ENCODE measurements around the gene MPHOSPH9. TPM values are rescaled to one million over a fixed set of nuclear protein-coding genes. Genes with fewer than 3 reads are reported as not detected.
"Not testable (repeated sequence)": the region's sequence is repeated elsewhere in the genome, so short reads cannot be mapped to it uniquely, and the experiment has no call there.

Gene MPHOSPH9
- polyA plus RNA-seq, 1 donor (not counting 4 experiments of a cell fraction or from before 2014, with no cell fraction given), result 10.7 TPM

DNA sequence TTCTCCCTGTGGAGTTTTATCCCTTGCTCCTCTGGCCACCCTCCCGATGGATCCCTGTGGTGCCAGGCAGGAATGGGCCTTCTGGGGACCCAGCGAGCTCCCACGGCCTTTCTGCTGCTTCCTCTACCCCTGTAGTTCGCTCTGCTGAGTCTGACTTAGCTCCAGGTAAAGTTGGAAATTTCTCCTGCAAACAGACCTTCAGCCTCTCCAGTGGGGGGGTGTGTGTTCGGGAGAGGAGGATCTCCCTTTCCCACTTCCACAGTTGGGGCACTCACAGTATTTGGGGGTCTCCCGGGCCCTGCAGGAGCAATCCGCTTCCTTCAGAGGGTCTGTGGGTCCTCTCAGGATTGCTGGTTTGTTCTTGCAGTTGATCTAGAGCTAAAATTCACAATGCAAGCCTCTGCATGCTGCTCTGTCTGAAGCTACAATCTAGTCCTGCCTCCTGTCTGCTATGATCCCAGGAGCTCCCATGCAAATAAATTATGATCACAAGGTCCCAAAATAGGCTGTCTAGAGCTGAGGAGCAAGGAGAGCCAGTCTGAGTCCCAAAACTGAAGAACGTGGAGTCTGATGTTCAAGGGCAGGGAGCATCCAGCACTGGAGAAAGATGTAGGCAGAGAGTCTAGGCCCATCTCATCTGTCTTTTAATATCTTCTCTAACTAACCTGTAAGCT is 18.6 kb upstream of the MPHOSPH9 start:
- Histone ChIP-seq H3K9ac (ENCODE audit: control insufficient read depth, extremely low read depth, insufficient read depth, low read length) (peak overlapping the region; percentile 77), H4K20me1 (ENCODE audit: control insufficient read depth, extremely low read depth, insufficient read depth, low read length) (no peaks in the 10 kb centered on the region), H2AFZ (ENCODE audit: control insufficient read depth, low read length) (peak overlapping the region; percentile 7), H3K27me3 (ENCODE audit: control insufficient read depth, extremely low read depth, insufficient read depth, low read length) (no peaks in the 10 kb centered on the region), H3K36me3 (ENCODE audit: control insufficient read depth in 2 of 2, extremely low read depth in 1 of 2, insufficient read depth in 2 of 2, low read length in 2 of 2) (peaks cover 12 to 18% of the 10 kb centered on the region in 2 experiments), H3K9me3 (ENCODE audit: control insufficient read depth, low read depth, low read length) (no peaks in the 10 kb centered on the region), H3K79me2 (ENCODE audit: control insufficient read depth, insufficient read depth, low read length) (peaks cover 42% of the 10 kb centered on the region), H3K9me1 (ENCODE audit: control insufficient read depth, extremely low read depth, insufficient read depth, low read length) (no peaks in the 10 kb centered on the region), H3K4me2 (ENCODE audit: control insufficient read depth, extremely low read depth, insufficient read depth, low read depth, low read length) (peak overlapping the region; percentile 85), H3K4me1 (ENCODE audit: control insufficient read depth, extremely low read depth, insufficient read depth, low read length) (peaks cover 30% of the 10 kb centered on the region), H3K4me3 (ENCODE audit: control insufficient read depth in 2 of 3, extremely low read depth in 1 of 3, insufficient read depth in 2 of 3, low read depth in 1 of 3, low read length in 3 of 3) (peak overlapping the region in 2 of 3 experiments; percentile 14 to 19), H3K27ac (ENCODE audit: control insufficient read depth, insufficient read depth, low read length) (peak overlapping the region; percentile 96)
- TF ChIP-seq, protein P1, sequence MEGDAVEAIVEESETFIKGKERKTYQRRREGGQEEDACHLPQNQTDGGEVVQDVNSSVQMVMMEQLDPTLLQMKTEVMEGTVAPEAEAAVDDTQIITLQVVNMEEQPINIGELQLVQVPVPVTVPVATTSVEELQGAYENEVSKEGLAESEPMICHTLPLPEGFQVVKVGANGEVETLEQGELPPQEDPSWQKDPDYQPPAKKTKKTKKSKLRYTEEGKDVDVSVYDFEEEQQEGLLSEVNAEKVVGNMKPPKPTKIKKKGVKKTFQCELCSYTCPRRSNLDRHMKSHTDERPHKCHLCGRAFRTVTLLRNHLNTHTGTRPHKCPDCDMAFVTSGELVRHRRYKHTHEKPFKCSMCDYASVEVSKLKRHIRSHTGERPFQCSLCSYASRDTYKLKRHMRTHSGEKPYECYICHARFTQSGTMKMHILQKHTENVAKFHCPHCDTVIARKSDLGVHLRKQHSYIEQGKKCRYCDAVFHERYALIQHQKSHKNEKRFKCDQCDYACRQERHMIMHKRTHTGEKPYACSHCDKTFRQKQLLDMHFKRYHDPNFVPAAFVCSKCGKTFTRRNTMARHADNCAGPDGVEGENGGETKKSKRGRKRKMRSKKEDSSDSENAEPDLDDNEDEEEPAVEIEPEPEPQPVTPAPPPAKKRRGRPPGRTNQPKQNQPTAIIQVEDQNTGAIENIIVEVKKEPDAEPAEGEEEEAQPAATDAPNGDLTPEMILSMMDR (optimal IDR thresholded peaks at IDR 0.05 in 1 of 3, IDR thresholded peaks at IDR 0.05 in 1 of 3, conservative IDR thresholded peaks at IDR 0.05 in 1 of 3; ENCODE audit: extremely low read depth in 1 of 3, insufficient read depth in 2 of 3, low read length in 3 of 3), result no peak
- no peak for TF ChIP-seq EZH2 (IDR thresholded peaks at IDR 0.05; ENCODE audit: low read length)
- dilution Hi-C loops (cut with MboI; ENCODE audit: extremely low pct_ligation_motif_present, low sequenced_read_pairs), result no loop called here
- no peak for DNase-seq (ENCODE audit: low read depth, low spot score)
- no peak for FAIRE-seq

DNA sequence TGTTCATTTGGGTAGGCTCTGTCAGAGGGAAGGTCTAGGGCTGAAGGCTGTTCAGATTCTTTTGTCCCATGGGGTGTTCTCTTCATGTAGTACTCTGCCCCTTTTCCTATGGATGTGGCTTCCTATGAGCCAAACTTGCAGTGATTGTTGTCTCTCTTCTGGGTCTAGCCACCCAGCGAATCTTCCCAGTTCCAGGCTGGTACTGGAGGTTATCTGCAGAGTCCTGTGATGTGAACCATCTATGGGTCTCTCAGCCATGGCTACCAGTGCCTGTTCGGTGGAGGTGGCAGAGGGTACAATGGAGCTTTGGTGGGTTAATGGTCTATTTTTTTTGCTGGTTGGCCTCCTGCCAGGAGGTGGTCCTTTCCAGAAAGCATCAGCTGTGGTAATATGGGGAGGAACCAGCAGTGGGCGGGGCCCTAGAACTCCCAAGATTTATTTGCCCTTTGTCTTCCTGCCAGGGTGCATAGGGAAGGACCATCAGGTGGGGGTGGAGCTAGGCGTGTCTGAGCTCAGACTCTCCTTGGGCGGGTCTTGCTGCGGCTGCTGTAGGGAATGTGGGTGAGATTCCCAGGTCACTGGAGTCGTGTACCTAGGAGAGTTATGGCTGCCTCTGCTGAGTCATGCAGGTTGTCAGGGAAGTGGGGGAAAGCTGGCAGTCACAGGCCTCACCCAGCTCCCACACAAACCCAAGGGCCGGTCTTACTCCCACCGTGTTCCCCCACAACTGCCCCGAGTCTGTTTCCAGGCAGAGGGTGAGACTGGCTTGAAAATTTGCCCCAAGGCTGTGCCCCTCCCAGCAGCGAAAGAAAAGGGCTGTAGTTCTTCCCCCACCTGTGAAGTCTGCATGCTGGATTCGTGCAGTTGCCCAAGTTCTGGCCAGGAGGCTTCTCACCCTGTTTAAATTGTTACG is 17.8 kb upstream of the MPHOSPH9 start:
- Histone ChIP-seq H2AFZ (ENCODE audit: control insufficient read depth, low read length) (peak overlapping the region; percentile 7), H3K9ac (ENCODE audit: control insufficient read depth, extremely low read depth, insufficient read depth, low read length) (peak overlapping the region; percentile 77), H3K4me3 (ENCODE audit: control insufficient read depth in 2 of 3, extremely low read depth in 1 of 3, insufficient read depth in 2 of 3, low read depth in 1 of 3, low read length in 3 of 3) (peak overlapping the region in 2 of 3 experiments; percentile 14 to 19), H3K79me2 (ENCODE audit: control insufficient read depth, insufficient read depth, low read length) (peaks cover 49% of the 10 kb centered on the region), H4K20me1 (ENCODE audit: control insufficient read depth, extremely low read depth, insufficient read depth, low read length) (no peaks in the 10 kb centered on the region), H3K4me1 (ENCODE audit: control insufficient read depth, extremely low read depth, insufficient read depth, low read length) (peaks cover 30% of the 10 kb centered on the region), H3K27me3 (ENCODE audit: control insufficient read depth, extremely low read depth, insufficient read depth, low read length) (no peaks in the 10 kb centered on the region), H3K9me1 (ENCODE audit: control insufficient read depth, extremely low read depth, insufficient read depth, low read length) (no peaks in the 10 kb centered on the region), H3K9me3 (ENCODE audit: control insufficient read depth, low read depth, low read length) (no peaks in the 10 kb centered on the region), H3K4me2 (ENCODE audit: control insufficient read depth, extremely low read depth, insufficient read depth, low read depth, low read length) (peak overlapping the region; percentile 85), H3K27ac (ENCODE audit: control insufficient read depth, insufficient read depth, low read length) (peak overlapping the region; percentile 96), H3K36me3 (ENCODE audit: control insufficient read depth in 2 of 2, extremely low read depth in 1 of 2, insufficient read depth in 2 of 2, low read length in 2 of 2) (peaks cover 12 to 14% of the 10 kb centered on the region in 2 experiments)
- TF ChIP-seq, protein P1 (optimal IDR thresholded peaks at IDR 0.05 in 1 of 3, IDR thresholded peaks at IDR 0.05 in 1 of 3, conservative IDR thresholded peaks at IDR 0.05 in 1 of 3; ENCODE audit: extremely low read depth in 1 of 3, insufficient read depth in 2 of 3, low read length in 3 of 3), result no peak
- no peak for TF ChIP-seq EZH2 (IDR thresholded peaks at IDR 0.05; ENCODE audit: low read length)
- DNase-seq (ENCODE audit: low read depth, low spot score) (peak; percentile 94), FAIRE-seq (peak; percentile 75)
- dilution Hi-C loops (cut with MboI; ENCODE audit: extremely low pct_ligation_motif_present, low sequenced_read_pairs), result no loop called here

DNA sequence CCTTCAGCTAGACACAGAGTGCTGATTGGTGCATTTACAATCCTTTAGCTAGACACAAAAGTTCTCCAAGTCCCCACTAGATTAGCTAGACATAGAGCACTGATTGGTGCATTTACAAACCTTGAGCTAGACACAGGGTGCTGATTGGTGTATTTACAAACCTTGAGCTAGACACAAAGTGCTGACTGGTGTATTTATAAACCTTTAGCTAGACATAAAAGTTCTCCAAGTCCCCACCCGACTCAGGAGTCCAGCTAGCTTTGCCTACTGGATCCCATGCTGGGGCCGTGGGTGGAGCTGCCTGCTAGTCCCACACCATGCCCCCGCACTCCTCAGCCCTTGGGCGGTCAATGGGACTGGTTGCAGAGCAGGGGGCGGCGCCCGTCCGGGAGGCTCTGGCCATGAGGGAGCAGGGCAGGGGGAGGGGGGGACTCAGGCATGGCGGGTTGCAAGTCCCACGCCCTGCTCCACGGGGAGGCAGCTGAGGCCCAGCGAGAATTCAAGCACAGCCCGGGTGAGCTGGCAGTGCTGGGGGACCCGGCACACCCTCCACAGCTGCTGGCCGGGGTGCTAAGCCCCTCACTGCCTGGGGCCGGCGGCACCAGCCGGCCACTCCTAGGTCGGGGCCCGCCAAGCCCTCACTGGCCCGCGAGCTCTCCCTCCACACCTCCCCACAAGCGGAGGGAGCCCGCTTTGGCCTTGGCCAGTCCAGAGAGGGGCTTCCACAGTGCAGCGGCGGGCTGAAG is 16.2 kb upstream of the MPHOSPH9 start:
- H3K27me3 ChIP-seq (ENCODE audit: control insufficient read depth, extremely low read depth, insufficient read depth, low read length); dilution Hi-C loops (cut with MboI; ENCODE audit: extremely low pct_ligation_motif_present, low sequenced_read_pairs); H3K9me1 ChIP-seq (ENCODE audit: control insufficient read depth, extremely low read depth, insufficient read depth, low read length); H3K36me3 ChIP-seq (ENCODE audit: control insufficient read depth in 2 of 2, extremely low read depth in 1 of 2, insufficient read depth in 2 of 2, low read length in 2 of 2); H2AFZ ChIP-seq (ENCODE audit: control insufficient read depth, low read length); H3K4me2 ChIP-seq (ENCODE audit: control insufficient read depth, extremely low read depth, insufficient read depth, low read depth, low read length); H3K9me3 ChIP-seq (ENCODE audit: control insufficient read depth, low read depth, low read length); H3K4me3 ChIP-seq (ENCODE audit: control insufficient read depth in 2 of 3, extremely low read depth in 1 of 3, insufficient read depth in 2 of 3, low read depth in 1 of 3, low read length in 3 of 3); H3K27ac ChIP-seq (ENCODE audit: control insufficient read depth, insufficient read depth, low read length); H3K9ac ChIP-seq (ENCODE audit: control insufficient read depth, extremely low read depth, insufficient read depth, low read length); DNase-seq (ENCODE audit: low read depth, low spot score); FAIRE-seq; H4K20me1 ChIP-seq (ENCODE audit: control insufficient read depth, extremely low read depth, insufficient read depth, low read length): not testable (repeated sequence)
- Histone ChIP-seq H3K79me2 (ENCODE audit: control insufficient read depth, insufficient read depth, low read length) (peaks cover 52% of the 10 kb centered on the region), H3K4me1 (ENCODE audit: control insufficient read depth, extremely low read depth, insufficient read depth, low read length) (peaks cover 28% of the 10 kb centered on the region)
